SU-DHL-6 (cell line): ENCODE results near the gene KDM7A.

ENCODE experiments used
- H2AFZ ChIP-seq: fragments of 200-600 bp; sonication (generic); 2 replicates; pipeline ENCODE4 v1.6.1; 2014; ENCODE audit warnings: low read depth, mild to moderate bottlenecking, moderate library complexity, mixed read lengths, antibody characterized with exemption, low read length; ENCODE audit not compliant: severe bottlenecking
- H3F3A ChIP-seq: fragments of 200-600 bp; shearing (Covaris generic); 2 replicates; pipeline ENCODE4 v1.6.0; 2016; ENCODE audit warnings: antibody characterized with exemption, mild to moderate bottlenecking; ENCODE audit not compliant: insufficient read depth
- H3K27ac ChIP-seq: fragments of 200-600 bp; sonication (generic); 2 replicates; pipeline ENCODE4 v1.5.1; 2016; ENCODE audit warnings: low read depth, mild to moderate bottlenecking, low read length, moderate library complexity, mixed read lengths
- H3K27me3 ChIP-seq: fragments of 200-600 bp; sonication (generic), shearing (Covaris generic); 2 replicates; pipeline ENCODE4 v1.6.0; 2014; ENCODE audit warnings: mild to moderate bottlenecking, low read length
- H3K36me3 ChIP-seq: fragments of 200-600 bp; sonication (generic); 2 replicates; pipeline ENCODE4 v1.6.1; 2014; ENCODE audit warnings: mild to moderate bottlenecking, low read length, mixed read lengths
- H3K4me2 ChIP-seq: fragments of 300-600, 200-600 bp; shearing (Covaris generic), sonication (generic); 2 replicates; pipeline ENCODE4 v1.6.0; 2014; ENCODE audit warnings: low read length, low read depth, mild to moderate bottlenecking; ENCODE audit not compliant: poor library complexity, severe bottlenecking
- H3K4me3 ChIP-seq: fragments of 200-600 bp; sonication (generic); 2 replicates; pipeline ENCODE4 v1.5.1; 2014; ENCODE audit warnings: antibody characterized with exemption, low read length, mild to moderate bottlenecking, mixed read lengths; ENCODE audit not compliant: insufficient read depth, poor library complexity, severe bottlenecking
- H3K79me2 ChIP-seq: fragments of 200-600 bp; sonication (generic); 2 replicates; pipeline ENCODE4 v1.6.1; 2014; ENCODE audit warnings: mild to moderate bottlenecking, low read length, moderate library complexity; ENCODE audit not compliant: insufficient read depth
- H3K9ac ChIP-seq: fragments of 200-600 bp; sonication (generic); 2 replicates; pipeline ENCODE4 v1.7.0; 2014; ENCODE audit warnings: mild to moderate bottlenecking, low read length
- H3K9me2 ChIP-seq: fragments of 200-600 bp; sonication (generic); replicated peaks from 2 replicates; pipeline ENCODE4 v1.6.1; 2014; ENCODE audit warnings: low read length; ENCODE audit not compliant: insufficient read depth
- H3K9me3 ChIP-seq: fragments of 200-600 bp; sonication (generic); 2 replicates; pipeline ENCODE4 v1.6.1; 2014; ENCODE audit warnings: low read length, mixed read lengths; ENCODE audit not compliant: insufficient read depth
- H4K20me1 ChIP-seq: fragments of 200-600 bp; sonication (generic); 2 replicates; pipeline ENCODE4 v1.6.1; 2014; ENCODE audit warnings: low read depth, mild to moderate bottlenecking, antibody characterized with exemption, low read length, moderate library complexity, mixed read lengths
- EZH2phosphoT487 ChIP-seq: fragments of 200-600 bp; sonication (generic), shearing (Covaris generic); conservative IDR thresholded peaks from 2 replicates; pipeline ENCODE4 v1.6.1; 2018; ENCODE audit warnings: mild to moderate bottlenecking, antibody characterized with exemption, low read length, moderate library complexity, mixed read lengths
- TF ChIP-seq, protein P1 (sequence below): fragments of 200-600 bp; sonication (generic); IDR thresholded peaks from one replicate; pipeline ENCODE4 v1.5.1; 2017; ENCODE audit warnings: antibody characterized with exemption, mild to moderate bottlenecking, low read length, moderate library complexity; ENCODE audit not compliant: insufficient read depth, poor library complexity, severe bottlenecking

Gene KDM7A

DNA sequence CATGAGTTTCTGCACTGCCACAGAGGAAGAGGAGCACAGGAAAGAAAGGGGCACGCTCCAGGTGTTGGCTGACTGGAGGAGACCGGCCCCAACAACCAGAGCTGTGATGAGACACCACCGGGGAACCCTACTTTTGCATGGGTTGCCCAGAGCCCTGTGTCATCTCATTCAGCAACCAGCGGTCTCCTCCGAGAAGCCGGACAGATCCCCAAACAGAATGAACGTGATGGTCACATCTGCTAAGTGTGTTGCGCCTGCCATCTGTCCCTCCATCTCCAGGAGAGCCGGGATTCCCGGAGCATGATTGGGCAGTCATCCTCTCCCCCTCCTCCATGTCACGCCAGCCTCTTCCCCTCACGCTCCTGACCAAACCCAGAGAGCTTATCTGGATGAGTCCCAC, 136.9 kb downstream of the KDM7A start:
- Histone ChIP-seq H3K27me3 (no peaks in the 10 kb centered on the region), H3K9me2 (no peaks in the 10 kb centered on the region), H4K20me1 (no peaks in the 10 kb centered on the region), H3F3A (no peaks in the 10 kb centered on the region), H3K36me3 (no peaks in the 10 kb centered on the region), H3K9ac (no peak overlapping the region), H3K4me3 (no peak overlapping the region), H3K9me3 (no peaks in the 10 kb centered on the region), H2AFZ (no peak overlapping the region), H3K27ac (no peak overlapping the region), H3K4me2 (no peak overlapping the region), H3K79me2 (no peaks in the 10 kb centered on the region)
- TF ChIP-seq, protein P1, sequence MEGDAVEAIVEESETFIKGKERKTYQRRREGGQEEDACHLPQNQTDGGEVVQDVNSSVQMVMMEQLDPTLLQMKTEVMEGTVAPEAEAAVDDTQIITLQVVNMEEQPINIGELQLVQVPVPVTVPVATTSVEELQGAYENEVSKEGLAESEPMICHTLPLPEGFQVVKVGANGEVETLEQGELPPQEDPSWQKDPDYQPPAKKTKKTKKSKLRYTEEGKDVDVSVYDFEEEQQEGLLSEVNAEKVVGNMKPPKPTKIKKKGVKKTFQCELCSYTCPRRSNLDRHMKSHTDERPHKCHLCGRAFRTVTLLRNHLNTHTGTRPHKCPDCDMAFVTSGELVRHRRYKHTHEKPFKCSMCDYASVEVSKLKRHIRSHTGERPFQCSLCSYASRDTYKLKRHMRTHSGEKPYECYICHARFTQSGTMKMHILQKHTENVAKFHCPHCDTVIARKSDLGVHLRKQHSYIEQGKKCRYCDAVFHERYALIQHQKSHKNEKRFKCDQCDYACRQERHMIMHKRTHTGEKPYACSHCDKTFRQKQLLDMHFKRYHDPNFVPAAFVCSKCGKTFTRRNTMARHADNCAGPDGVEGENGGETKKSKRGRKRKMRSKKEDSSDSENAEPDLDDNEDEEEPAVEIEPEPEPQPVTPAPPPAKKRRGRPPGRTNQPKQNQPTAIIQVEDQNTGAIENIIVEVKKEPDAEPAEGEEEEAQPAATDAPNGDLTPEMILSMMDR, result no peak
- TF ChIP-seq EZH2phosphoT487, result no peak

DNA sequence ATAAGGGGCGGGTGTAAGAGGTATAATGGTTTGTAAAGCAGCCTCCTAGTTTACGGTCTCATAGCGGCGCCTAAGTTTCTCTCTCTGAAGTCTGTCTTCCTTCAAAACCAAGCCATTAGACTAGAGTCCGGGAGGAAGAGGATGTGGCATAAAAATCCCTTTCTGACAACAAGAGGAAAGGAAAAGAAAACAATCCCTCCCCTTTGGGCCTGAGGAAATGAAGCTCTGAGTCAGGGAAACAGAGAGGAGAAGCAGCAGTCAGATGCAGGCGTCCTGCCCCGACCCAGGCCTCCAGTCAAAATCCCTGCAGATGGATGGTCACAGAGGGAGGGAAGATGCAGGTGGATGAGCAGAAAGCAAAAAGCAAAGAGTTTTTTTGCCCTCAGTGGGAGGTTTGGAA, 137.7 kb downstream of the KDM7A start:
- no peak overlapping the region for H3K4me3 ChIP-seq
- H3K79me2 ChIP-seq, result no peaks in the 10 kb centered on the region
- TF ChIP-seq, protein P1, result no peak
- TF ChIP-seq EZH2phosphoT487, result no peak
- no peak overlapping the region for H3K9ac ChIP-seq
- no peaks in the 10 kb centered on the region for H3K9me2 ChIP-seq
- no peaks in the 10 kb centered on the region for H3F3A ChIP-seq
- no peaks in the 10 kb centered on the region for H3K9me3 ChIP-seq
- no peak overlapping the region for H3K27ac ChIP-seq
- no peaks in the 10 kb centered on the region for H3K36me3 ChIP-seq
- no peak overlapping the region for H2AFZ ChIP-seq
- no peaks in the 10 kb centered on the region for H3K27me3 ChIP-seq
- H4K20me1 ChIP-seq, result no peaks in the 10 kb centered on the region
- H3K4me2 ChIP-seq, result no peak overlapping the region

DNA sequence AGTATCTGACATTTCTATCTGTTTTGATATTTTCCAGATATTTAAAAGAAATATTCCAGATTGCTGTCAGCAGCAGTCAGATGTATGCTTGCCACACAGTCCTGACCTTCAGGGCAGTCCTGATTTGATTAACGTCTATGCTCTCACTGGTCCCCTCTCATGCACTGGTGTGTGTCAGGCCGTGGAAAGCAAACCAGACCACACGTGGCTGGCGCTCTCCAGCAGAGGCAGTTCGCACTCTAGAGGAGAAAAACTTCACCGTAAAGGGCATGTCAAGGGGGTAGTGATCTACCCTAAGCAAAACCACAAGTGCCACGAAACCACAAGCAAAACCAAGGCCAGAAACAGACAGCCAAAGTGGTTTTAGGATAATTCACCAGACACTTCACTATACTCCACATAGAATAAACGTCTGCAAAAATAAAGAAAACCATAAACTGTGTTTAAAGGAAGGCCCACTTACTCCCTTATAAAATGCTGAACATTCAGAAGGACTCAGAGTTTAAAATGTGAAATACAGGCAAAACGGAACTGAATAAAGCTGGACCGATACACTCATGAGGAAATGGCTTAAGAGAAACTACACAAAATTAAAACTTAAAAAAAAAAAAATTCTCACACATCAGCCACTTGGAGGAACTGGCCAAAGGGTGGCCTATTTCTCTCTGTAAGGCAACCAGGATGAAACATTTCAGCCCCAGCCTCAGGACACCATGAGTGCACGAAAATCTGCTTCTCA, 140.4 kb downstream of the KDM7A start:
- Histone ChIP-seq H3K27ac (no peak overlapping the region), H3K9me3 (no peaks in the 10 kb centered on the region), H2AFZ (no peak overlapping the region), H3K9me2 (no peaks in the 10 kb centered on the region), H3K27me3 (no peaks in the 10 kb centered on the region), H4K20me1 (no peaks in the 10 kb centered on the region), H3K4me2 (no peak overlapping the region), H3K36me3 (no peaks in the 10 kb centered on the region), H3K4me3 (no peak overlapping the region), H3F3A (no peaks in the 10 kb centered on the region), H3K79me2 (no peaks in the 10 kb centered on the region), H3K9ac (no peak overlapping the region)
- no peak for TF ChIP-seq EZH2phosphoT487
- TF ChIP-seq, protein P1, result no peak
